ENCODE measurements around the gene TLCD3B. TPM values are rescaled to one million over a fixed set of nuclear protein-coding genes. Genes with fewer than 3 reads are reported as not detected.

Gene TLCD3B
- total and polyA plus RNA-seq, 2 of the 4 experiments (the other 2 are of a cell fraction): 0.19 TPM; not detected in 1

- dilution Hi-C loops (cut with HindIII; ENCODE audit: low sequenced_read_pairs, unreplicated experiment): no loop called here
Measured at GRCh38 chr16:29983420-29984136, 47.5 kb downstream of the TLCD3B start.

More at GRCh38 chr16:29983420-29984136, 47.5 kb downstream of the TLCD3B start:
- Histone ChIP-seq H4K20me1 (ENCODE audit: insufficient read depth, low read length) (no peaks in the 10 kb centered on the region; the same call in 1 of the 2 replicates), H2AK5ac (ENCODE audit: low read depth, low read length) (no peak overlapping the region), H2AFZ (replicated peaks; ENCODE audit: low read length, poor library complexity) (no peak overlapping the region), H4K91ac (ENCODE audit: insufficient read depth, low read depth, low read length) (no peak overlapping the region), H3K9me3 (ENCODE audit: control insufficient read depth, insufficient read depth, low read length) (no peaks in the 10 kb centered on the region), H2BK15ac (ENCODE audit: low read depth, low read length) (no peak overlapping the region), H3K4me1 (ENCODE audit: control insufficient read depth, insufficient read depth, low read length) (no peaks in the 10 kb centered on the region), H4K5ac (ENCODE audit: low read depth, low read length) (no peak overlapping the region), H3K4me3 (ENCODE audit: insufficient read depth, low read depth, low read length) (no peak overlapping the region), H3K56ac (ENCODE audit: extremely low read depth, insufficient read depth, low read length) (no peak overlapping the region), H3K23ac (ENCODE audit: low read depth, low read length) (no peak overlapping the region), H3K36me3 (ENCODE audit: control insufficient read depth, insufficient read depth, low read length) (peaks cover 84% of the 10 kb centered on the region), H3K27me3 (ENCODE audit: control insufficient read depth, insufficient read depth, low read length) (no peaks in the 10 kb centered on the region), H2BK20ac (ENCODE audit: low read depth, low read length) (no peak overlapping the region), H2AK9ac (replicated peaks; ENCODE audit: low read depth, low read length, poor library complexity) (no peak overlapping the region), H3K79me1 (ENCODE audit: low read depth in 1 of 2, low read length in 2 of 2) (peaks cover 11 to 25% of the 10 kb centered on the region in 2 experiments; a peak in 2 of 4 replicates), H2BK5ac (ENCODE audit: low read depth, low read length, poor library complexity, severe bottlenecking) (no peak overlapping the region), H3K4me2 (ENCODE audit: low read depth, low read length) (no peak overlapping the region), H2BK120ac (ENCODE audit: low read depth, low read length) (no peak overlapping the region), H3K9ac (ENCODE audit: low read depth, low read length) (no peak overlapping the region), H3K9me1 (ENCODE audit: insufficient read depth, low read length) (0 out of 2 replicates have a peak, but pooled peaks cover 3% of the 10 kb centered on the region), H3K14ac (replicated peaks; ENCODE audit: low read depth, low read length) (no peak overlapping the region), H4K8ac (ENCODE audit: low read depth in 2 of 2, low read length in 2 of 2) (no peak overlapping the region), H3K4ac (ENCODE audit: low read depth, low read length) (no peak overlapping the region), H3K18ac (ENCODE audit: low read depth, low read length) (no peak overlapping the region), H3K27ac (ENCODE audit: insufficient read depth, low read length) (no peak overlapping the region)
- POLR2A ChIA-PET (ENCODE audit: unreplicated experiment): no interaction called here
- no TSS peak for BruUV-seq (replicated peaks)
- in situ Hi-C loops (cut with MboI; ENCODE audit: low sequenced_read_pairs) (no loop called here), intact Hi-C loops (cut with micrococcal nuclease) (no loop called here)
- WGBS, 2 experiments (ENCODE audit: extremely low coverage in 2 of 2, insufficient read length in 1 of 2): 87% methylated on average over 3 of the region's 12 CpGs; no CpG with 5 or more reads in 1 of the 2 experiments
- CTCF ChIA-PET: interaction anchor here (1.3 kb wide), 1 partner anchor 10 kb away, joined by 3 read pairs; the partner anchor contains the start of gene TAOK2
- ATAC-seq (ENCODE audit: low read depth) (peak; percentile 76), DNase-seq (peak; percentile 64)
- TF ChIP-seq USF2 (IDR thresholded peaks at IDR 0.05; ENCODE audit: low read depth, low read length): peak; percentile 65; the same call in 1 of the 2 replicates
- no peak for TF ChIP-seq RAD21 (IDR thresholded peaks at IDR 0.05; ENCODE audit: low read length)
